ENCODE results near the gene OR4D1. TPM values are rescaled to one million over a fixed set of nuclear protein-coding genes. Genes with fewer than 3 reads are reported as not detected.
A peak's percentile ranks its signal among the peaks of the same experiment; 100 is the strongest.

OR4D1 gene
- total RNA-seq, 1 experiment from 2014 or later = 0.03 TPM

GRCh38 chr17:58172369-58173071 lies 24.3 kb downstream of the OR4D1 start:
- Histone ChIP-seq H3K4me3 (ENCODE audit: insufficient read depth, low read depth, low read length) (no peak overlapping the region), H3K27me3 (ENCODE audit: control insufficient read depth, insufficient read depth, low read length) (peaks cover 2% of the 10 kb centered on the region; the same call in 1 of the 2 replicates), H3K36me3 (replicated peaks; ENCODE audit: control insufficient read depth, insufficient read depth, low read length) (no peaks in the 10 kb centered on the region)
- DNase-seq = peak; percentile 74

- Histone ChIP-seq H3K36me3 (replicated peaks; ENCODE audit: control insufficient read depth, insufficient read depth, low read length) (no peaks in the 10 kb centered on the region), H3K27me3 (ENCODE audit: control insufficient read depth, insufficient read depth, low read length) (no peaks in the 10 kb centered on the region)
Measured at GRCh38 chr17:58174871-58175270, 26.7 kb downstream of the OR4D1 start.

GRCh38 chr17:58176200-58176599 lies 28.0 kb downstream of the OR4D1 start:
- Histone ChIP-seq H3K27me3 (ENCODE audit: control insufficient read depth, insufficient read depth, low read length) (no peaks in the 10 kb centered on the region; the same call in 1 of the 2 replicates), H3K4me3 (ENCODE audit: insufficient read depth, low read depth, low read length) (no peak overlapping the region), H3K36me3 (replicated peaks; ENCODE audit: control insufficient read depth, insufficient read depth, low read length) (no peaks in the 10 kb centered on the region)
- peak; percentile 26 for DNase-seq

More at GRCh38 chr17:58174871-58175270, 26.7 kb downstream of the OR4D1 start:
- H3K4me3 ChIP-seq (ENCODE audit: insufficient read depth, low read depth, low read length) = no peak overlapping the region
- DNase-seq = no peak

DNA sequence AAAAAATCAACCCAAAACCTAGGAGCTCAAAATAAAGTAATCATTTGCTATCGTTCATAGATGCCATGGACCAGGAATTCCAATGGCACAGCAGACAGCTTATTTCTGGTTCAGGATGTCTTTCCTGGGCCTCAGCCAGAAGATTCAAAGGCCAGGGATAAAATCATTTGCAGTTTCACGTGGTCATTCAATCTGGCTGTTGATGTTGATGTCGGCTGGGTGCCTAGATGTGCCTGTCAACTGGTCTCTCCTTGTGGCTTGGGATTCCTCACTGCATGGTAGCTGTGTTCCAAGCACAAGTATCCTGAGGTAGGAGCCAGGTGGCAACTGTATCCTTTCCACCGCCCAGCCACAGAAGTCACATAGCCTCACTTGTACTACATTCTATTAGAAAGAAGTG lies 33.6 kb downstream of the OR4D1 start:
- Histone ChIP-seq H3K27me3 (ENCODE audit: control insufficient read depth, insufficient read depth, low read length) (no peaks in the 10 kb centered on the region; the same call in 1 of the 2 replicates), H3K36me3 (replicated peaks; ENCODE audit: control insufficient read depth, insufficient read depth, low read length) (no peaks in the 10 kb centered on the region), H3K4me3 (ENCODE audit: insufficient read depth, low read depth, low read length) (no peak overlapping the region)
- DNase-seq = no peak

DNA sequence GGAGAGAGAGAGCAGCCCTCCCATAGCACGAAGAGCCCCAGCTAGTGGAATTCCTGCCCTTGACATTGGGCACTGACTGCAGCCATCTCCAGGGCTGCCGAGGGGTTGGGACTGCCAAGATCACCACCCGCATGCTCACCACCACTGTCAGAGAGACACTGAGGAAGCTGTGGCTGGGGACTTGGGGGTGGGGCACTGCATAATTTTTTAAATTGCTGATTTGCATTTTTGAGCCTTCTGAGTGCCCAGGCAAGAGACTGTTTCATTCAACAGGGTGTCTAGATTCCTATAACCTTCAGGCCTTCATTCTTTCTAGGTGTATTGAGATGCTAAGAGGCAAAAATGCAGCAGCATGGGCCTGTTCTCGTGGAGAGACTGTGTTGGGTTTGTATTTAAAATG lies 35.3 kb downstream of the OR4D1 start:
- H3K27me3 ChIP-seq (ENCODE audit: control insufficient read depth, insufficient read depth, low read length) = no peaks in the 10 kb centered on the region; the same call in 1 of the 2 replicates
- no peak overlapping the region for H3K4me3 ChIP-seq (ENCODE audit: insufficient read depth, low read depth, low read length)
- no peak for DNase-seq
- no peaks in the 10 kb centered on the region for H3K36me3 ChIP-seq (replicated peaks; ENCODE audit: control insufficient read depth, insufficient read depth, low read length)

GRCh38 chr17:58184308-58184985 lies 36.3 kb downstream of the OR4D1 start:
- Histone ChIP-seq H3K36me3 (replicated peaks; ENCODE audit: control insufficient read depth, insufficient read depth, low read length) (no peaks in the 10 kb centered on the region), H3K27me3 (ENCODE audit: control insufficient read depth, insufficient read depth, low read length) (no peaks in the 10 kb centered on the region; the same call in 1 of the 2 replicates), H3K4me3 (ENCODE audit: insufficient read depth, low read depth, low read length) (no peak overlapping the region)
- peak; percentile 68 for DNase-seq

GRCh38 chr17:58184986-58185761 lies 37.0 kb downstream of the OR4D1 start:
- Histone ChIP-seq H3K27me3 (ENCODE audit: control insufficient read depth, insufficient read depth, low read length) (no peaks in the 10 kb centered on the region; the same call in 1 of the 2 replicates), H3K4me3 (ENCODE audit: insufficient read depth, low read depth, low read length) (no peak overlapping the region), H3K36me3 (replicated peaks; ENCODE audit: control insufficient read depth, insufficient read depth, low read length) (no peaks in the 10 kb centered on the region)
- peak; percentile 30 for DNase-seq

DNA sequence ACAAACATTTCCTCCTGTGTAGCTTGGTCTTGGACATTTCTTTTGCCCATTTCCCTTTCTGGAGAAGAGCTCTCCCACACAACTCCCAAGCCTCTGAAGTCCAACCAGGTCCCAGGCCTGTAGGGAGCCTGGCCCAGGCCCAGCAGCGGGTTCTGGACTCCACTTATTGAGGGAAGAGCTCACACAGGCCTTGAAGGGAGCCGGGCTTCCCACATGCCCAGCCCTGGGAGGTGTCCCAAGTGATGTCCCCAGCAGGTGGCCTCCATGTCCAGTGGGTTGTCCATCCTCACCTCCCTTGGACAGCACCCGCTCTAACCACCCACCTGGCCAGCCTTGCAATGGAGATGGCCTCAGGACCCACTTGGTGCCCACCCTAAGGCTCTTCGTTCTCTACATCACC lies 38.4 kb downstream of the OR4D1 start:
- no peaks in the 10 kb centered on the region; the same call in 1 of the 2 replicates for H3K27me3 ChIP-seq (ENCODE audit: control insufficient read depth, insufficient read depth, low read length)
- H3K4me3 ChIP-seq (ENCODE audit: insufficient read depth, low read depth, low read length) = no peak overlapping the region
- DNase-seq = no peak
- H3K36me3 ChIP-seq (replicated peaks; ENCODE audit: control insufficient read depth, insufficient read depth, low read length) = no peaks in the 10 kb centered on the region

- Histone ChIP-seq H3K27me3 (ENCODE audit: control insufficient read depth, insufficient read depth, low read length) (no peaks in the 10 kb centered on the region; the same call in 1 of the 2 replicates), H3K4me3 (ENCODE audit: insufficient read depth, low read depth, low read length) (no peak overlapping the region), H3K36me3 (replicated peaks; ENCODE audit: control insufficient read depth, insufficient read depth, low read length) (no peaks in the 10 kb centered on the region)
- DNase-seq = no peak
Measured at GRCh38 chr17:58187063-58187462, 38.9 kb downstream of the OR4D1 start.

GRCh38 chr17:58187675-58188074 lies 39.5 kb downstream of the OR4D1 start:
- no peaks in the 10 kb centered on the region; the same call in 1 of the 2 replicates for H3K27me3 ChIP-seq (ENCODE audit: control insufficient read depth, insufficient read depth, low read length)
- H3K4me3 ChIP-seq (ENCODE audit: insufficient read depth, low read depth, low read length) = no peak overlapping the region
- no peak for DNase-seq
- H3K36me3 ChIP-seq (replicated peaks; ENCODE audit: control insufficient read depth, insufficient read depth, low read length) = no peaks in the 10 kb centered on the region

DNA sequence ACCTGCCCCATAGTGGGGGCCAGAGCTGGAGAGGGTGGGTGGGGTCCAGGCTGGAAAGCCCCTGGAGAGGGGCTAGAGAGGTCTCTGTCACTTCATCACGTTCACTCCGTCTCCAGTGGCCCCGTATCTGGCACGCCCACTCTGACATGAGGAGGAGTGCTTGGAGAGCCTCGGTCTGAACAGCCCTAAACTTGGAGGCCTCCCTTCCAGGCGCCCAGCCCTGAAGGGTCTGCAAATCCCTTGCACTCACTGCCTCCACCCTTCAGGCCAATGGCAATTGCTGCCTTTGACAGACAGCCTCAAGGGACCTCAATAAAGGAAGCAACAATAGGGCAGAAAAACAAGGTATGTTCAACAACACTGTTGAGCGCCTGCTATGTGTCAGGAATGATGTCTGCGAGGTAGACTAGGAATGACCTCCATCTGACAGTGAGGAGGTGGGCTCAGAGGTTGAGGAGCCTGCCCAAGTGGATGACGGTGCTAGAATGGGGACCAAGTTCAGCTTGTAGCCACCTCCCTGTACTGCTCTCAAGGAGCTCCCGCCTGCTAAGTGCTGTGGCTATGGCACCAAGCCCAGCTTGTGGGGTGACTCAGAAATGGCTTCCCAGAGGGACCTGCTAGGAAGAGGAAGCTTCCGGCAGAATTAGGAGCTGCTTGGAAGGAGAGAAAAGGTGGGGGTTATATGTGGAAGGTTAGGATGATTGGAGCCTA lies 41.4 kb downstream of the OR4D1 start:
- no peak for DNase-seq
- H3K4me3 ChIP-seq (ENCODE audit: insufficient read depth, low read depth, low read length) = no peak overlapping the region

GRCh38 chr17:58191241-58191896 lies 43.2 kb downstream of the OR4D1 start:
- Histone ChIP-seq H3K27me3 (ENCODE audit: control insufficient read depth, insufficient read depth, low read length) (no peaks in the 10 kb centered on the region; the same call in 1 of the 2 replicates), H3K36me3 (replicated peaks; ENCODE audit: control insufficient read depth, insufficient read depth, low read length) (no peaks in the 10 kb centered on the region), H3K4me3 (ENCODE audit: insufficient read depth, low read depth, low read length) (no peak overlapping the region)
- peak; percentile 41 for DNase-seq

More for the DNA sequence above, 41.4 kb downstream of the OR4D1 start:
- Histone ChIP-seq H3K27me3 (ENCODE audit: control insufficient read depth, insufficient read depth, low read length) (no peaks in the 10 kb centered on the region; the same call in 1 of the 2 replicates), H3K36me3 (replicated peaks; ENCODE audit: control insufficient read depth, insufficient read depth, low read length) (no peaks in the 10 kb centered on the region)

- peak; percentile 43 for DNase-seq
- H3K36me3 ChIP-seq (replicated peaks; ENCODE audit: control insufficient read depth, insufficient read depth, low read length) = no peaks in the 10 kb centered on the region
- H3K27me3 ChIP-seq (ENCODE audit: control insufficient read depth, insufficient read depth, low read length) = no peaks in the 10 kb centered on the region
- no peak within 1 kb of the TSS for H3K4me3 ChIP-seq (ENCODE audit: insufficient read depth, low read depth, low read length)
Measured at GRCh38 chr17:58192612-58193011, 44.4 kb downstream of the OR4D1 start, which contains the start of gene EPX. Gene EPX, plus strand, starts transcription at chr17:58192726. Its CDS starts 121 bp downstream, at chr17:58192847.

Data from H7 (cell line).